ENCODE data around the gene ASL.
"Not testable (repeated sequence)": the region's sequence is repeated elsewhere in the genome, so short reads cannot be mapped to it uniquely, and the experiment has no call there.

DNA sequence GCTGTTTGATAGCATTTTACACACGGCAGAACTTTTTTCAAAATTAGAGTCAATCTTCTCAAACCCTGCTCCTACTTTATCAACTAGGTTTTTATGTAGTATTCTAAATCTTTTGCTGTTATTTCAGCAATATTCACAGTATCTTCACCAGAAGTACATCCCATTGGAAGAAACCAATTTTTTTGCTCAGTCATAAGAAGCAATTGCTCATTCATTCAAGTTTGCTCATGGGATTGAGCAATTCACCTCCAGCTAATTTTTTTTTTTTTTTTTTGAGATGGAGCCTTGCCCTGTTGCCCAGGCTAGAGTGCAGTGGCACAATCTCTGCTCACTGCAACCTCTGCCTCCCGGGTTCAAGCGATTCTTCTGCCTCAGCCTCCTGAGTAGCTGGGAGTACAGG, 28.4 kb downstream of the ASL start:
- TF ChIP-seq, protein P1, sequence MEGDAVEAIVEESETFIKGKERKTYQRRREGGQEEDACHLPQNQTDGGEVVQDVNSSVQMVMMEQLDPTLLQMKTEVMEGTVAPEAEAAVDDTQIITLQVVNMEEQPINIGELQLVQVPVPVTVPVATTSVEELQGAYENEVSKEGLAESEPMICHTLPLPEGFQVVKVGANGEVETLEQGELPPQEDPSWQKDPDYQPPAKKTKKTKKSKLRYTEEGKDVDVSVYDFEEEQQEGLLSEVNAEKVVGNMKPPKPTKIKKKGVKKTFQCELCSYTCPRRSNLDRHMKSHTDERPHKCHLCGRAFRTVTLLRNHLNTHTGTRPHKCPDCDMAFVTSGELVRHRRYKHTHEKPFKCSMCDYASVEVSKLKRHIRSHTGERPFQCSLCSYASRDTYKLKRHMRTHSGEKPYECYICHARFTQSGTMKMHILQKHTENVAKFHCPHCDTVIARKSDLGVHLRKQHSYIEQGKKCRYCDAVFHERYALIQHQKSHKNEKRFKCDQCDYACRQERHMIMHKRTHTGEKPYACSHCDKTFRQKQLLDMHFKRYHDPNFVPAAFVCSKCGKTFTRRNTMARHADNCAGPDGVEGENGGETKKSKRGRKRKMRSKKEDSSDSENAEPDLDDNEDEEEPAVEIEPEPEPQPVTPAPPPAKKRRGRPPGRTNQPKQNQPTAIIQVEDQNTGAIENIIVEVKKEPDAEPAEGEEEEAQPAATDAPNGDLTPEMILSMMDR (IDR thresholded peaks at IDR 0.05) = not testable (repeated sequence)
- TF ChIP-seq POLR2AphosphoS5 (IDR thresholded peaks at IDR 0.05; ENCODE audit: insufficient read depth in 1 of 2, low read depth in 1 of 2) = not testable (repeated sequence)

Measured in vagina (tissue), 2 donors.